K562 treated with DMSO at 1 percent for 48 hours (cell line): Measurements from ENCODE around the gene ELP1. TPM values are rescaled to one million over a fixed set of nuclear protein-coding genes. Genes with fewer than 3 reads are reported as not detected.

Experiments
- total RNA-seq: library from RNA; unstranded; fragments of 300-600 nt; gene quantifications from 2 replicates; pipeline ENCODE4 v1.2.3, GENCODE V29; 2022; ENCODE audit warnings: low replicate concordance; ENCODE audit errors: extremely low read depth

The ELP1 gene, protein sequence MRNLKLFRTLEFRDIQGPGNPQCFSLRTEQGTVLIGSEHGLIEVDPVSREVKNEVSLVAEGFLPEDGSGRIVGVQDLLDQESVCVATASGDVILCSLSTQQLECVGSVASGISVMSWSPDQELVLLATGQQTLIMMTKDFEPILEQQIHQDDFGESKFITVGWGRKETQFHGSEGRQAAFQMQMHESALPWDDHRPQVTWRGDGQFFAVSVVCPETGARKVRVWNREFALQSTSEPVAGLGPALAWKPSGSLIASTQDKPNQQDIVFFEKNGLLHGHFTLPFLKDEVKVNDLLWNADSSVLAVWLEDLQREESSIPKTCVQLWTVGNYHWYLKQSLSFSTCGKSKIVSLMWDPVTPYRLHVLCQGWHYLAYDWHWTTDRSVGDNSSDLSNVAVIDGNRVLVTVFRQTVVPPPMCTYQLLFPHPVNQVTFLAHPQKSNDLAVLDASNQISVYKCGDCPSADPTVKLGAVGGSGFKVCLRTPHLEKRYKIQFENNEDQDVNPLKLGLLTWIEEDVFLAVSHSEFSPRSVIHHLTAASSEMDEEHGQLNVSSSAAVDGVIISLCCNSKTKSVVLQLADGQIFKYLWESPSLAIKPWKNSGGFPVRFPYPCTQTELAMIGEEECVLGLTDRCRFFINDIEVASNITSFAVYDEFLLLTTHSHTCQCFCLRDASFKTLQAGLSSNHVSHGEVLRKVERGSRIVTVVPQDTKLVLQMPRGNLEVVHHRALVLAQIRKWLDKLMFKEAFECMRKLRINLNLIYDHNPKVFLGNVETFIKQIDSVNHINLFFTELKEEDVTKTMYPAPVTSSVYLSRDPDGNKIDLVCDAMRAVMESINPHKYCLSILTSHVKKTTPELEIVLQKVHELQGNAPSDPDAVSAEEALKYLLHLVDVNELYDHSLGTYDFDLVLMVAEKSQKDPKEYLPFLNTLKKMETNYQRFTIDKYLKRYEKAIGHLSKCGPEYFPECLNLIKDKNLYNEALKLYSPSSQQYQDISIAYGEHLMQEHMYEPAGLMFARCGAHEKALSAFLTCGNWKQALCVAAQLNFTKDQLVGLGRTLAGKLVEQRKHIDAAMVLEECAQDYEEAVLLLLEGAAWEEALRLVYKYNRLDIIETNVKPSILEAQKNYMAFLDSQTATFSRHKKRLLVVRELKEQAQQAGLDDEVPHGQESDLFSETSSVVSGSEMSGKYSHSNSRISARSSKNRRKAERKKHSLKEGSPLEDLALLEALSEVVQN (N-terminal part only)
- total RNA-seq = not detected in 2 replicates

GRCh38 chr9:108933718-108934322 is at the start of gene ELP1:
Gene ELP1, minus strand, starts transcription at chr9:108934124. Its CDS starts 2,978 bp downstream, at chr9:108931146.

DNA sequence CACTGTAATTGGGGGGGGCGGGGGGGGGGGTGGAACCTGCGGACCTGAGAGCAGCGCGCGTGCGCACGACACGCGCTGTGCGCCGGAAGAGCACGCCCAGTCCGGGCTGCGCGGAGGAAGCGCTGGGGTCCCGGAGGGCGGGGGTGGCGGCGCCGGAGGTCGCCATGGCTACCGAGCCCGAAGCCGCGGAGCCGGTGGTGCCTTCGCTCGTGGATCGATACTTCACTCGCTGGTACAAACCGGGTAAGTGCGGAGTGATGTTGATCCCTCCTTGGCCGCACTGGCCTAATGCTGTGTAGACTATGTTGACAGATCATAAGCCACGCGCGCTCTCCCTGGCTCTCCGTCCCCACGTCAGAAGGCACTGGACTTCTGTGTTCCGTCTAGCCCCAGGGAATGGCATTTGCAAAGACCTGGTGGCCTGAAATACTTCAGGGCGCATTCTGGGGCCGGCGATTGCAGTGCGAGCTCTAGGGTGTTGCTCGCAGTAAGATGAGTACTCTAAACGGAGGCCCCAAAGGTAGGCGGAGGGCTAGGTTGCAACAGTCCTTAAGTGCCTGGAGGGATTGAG is 484 bp upstream of the ELP1 start, which contains the start of gene ABITRAM:
TSS of gene ABITRAM (plus strand) at position 78 of the 571 bp plus-strand sequence. CDS start at position 165, 87 bp downstream.

GRCh38 chr9:108861997-108862396 is 71.9 kb downstream of the ELP1 start, which contains the start of gene ACTL7A:
Gene ACTL7A, plus strand, starts transcription at chr9:108862266. Its CDS starts 57 bp downstream, at chr9:108862323.

GRCh38 chr9:108855888-108856287 is 78.0 kb downstream of the ELP1 start, which contains the start of gene ACTL7B:
Gene ACTL7B, minus strand, starts transcription at chr9:108855986. Its CDS starts 56 bp downstream, at chr9:108855930.

Other genes with a start within 250 kb of the ELP1 start
- gene ACTL7B, start 78.1 kb downstream of the ELP1 start, total RNA-seq = not detected in 2 replicates
- gene ACTL7A, start 71.9 kb downstream of the ELP1 start, total RNA-seq = not detected in 2 replicates
- gene ABITRAM, start 276 bp upstream of the ELP1 start, total RNA-seq = not detected in 2 replicates
- not detected in 2 replicates for gene CTNNAL1, start 79.4 kb upstream of the ELP1 start, total RNA-seq
- not detected in 2 replicates for gene TMEM245, start 185.8 kb upstream of the ELP1 start, total RNA-seq
- gene FRRS1L, start 233.1 kb upstream of the ELP1 start, total RNA-seq = not detected in 2 replicates